A673 (cell line): ENCODE results near the gene SERHL2.

Source experiments
- EZH2 ChIP-seq: fragments of 200-600 bp; sonication (generic); IDR thresholded peaks from 2 replicates; pipeline ENCODE4 v1.6.1; 2017; ENCODE audit warnings: borderline replicate concordance, low read depth, mild to moderate bottlenecking, mixed read lengths, antibody characterized with exemption, low read length; ENCODE audit not compliant: poor library complexity, severe bottlenecking
- TF ChIP-seq, protein P1 (sequence below): fragments of 300-800, 200-600 bp; sonication (generic); conservative IDR thresholded peaks from 2 replicates; pipeline ENCODE4 v1.5.1; 2017; ENCODE audit warnings: low read depth, mild to moderate bottlenecking, antibody characterized with exemption, low read length, moderate library complexity, mixed read lengths

DNA sequence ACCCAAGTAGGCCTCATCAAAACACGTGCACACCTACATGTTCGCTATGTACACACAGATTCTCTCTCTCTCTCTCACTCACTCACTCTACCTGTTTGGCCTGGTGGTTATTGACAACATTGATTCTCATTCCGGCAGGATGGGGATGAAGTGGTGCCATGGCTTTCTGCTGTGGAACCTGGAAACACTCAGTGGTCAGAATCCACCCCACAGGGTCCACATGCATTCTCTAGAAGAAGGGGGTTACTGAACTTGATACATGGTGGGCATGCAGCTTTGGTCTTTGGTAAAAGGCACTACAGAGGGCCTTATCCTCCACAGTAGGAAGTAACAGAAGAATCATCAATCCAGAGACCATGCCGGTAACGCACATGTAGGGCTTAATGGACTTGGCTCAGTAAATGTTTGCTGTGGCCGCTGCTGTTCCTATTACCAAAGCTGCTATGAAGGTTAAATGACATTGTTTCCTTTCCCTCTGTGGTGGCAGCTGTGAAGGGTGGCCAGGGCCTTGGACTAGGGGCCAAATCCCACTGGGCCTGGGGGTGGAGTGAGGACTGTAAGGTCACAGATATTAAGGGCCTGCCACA, 48.2 kb downstream of the SERHL2 start:
- TF ChIP-seq, protein P1, sequence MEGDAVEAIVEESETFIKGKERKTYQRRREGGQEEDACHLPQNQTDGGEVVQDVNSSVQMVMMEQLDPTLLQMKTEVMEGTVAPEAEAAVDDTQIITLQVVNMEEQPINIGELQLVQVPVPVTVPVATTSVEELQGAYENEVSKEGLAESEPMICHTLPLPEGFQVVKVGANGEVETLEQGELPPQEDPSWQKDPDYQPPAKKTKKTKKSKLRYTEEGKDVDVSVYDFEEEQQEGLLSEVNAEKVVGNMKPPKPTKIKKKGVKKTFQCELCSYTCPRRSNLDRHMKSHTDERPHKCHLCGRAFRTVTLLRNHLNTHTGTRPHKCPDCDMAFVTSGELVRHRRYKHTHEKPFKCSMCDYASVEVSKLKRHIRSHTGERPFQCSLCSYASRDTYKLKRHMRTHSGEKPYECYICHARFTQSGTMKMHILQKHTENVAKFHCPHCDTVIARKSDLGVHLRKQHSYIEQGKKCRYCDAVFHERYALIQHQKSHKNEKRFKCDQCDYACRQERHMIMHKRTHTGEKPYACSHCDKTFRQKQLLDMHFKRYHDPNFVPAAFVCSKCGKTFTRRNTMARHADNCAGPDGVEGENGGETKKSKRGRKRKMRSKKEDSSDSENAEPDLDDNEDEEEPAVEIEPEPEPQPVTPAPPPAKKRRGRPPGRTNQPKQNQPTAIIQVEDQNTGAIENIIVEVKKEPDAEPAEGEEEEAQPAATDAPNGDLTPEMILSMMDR = no peak
- no peak for TF ChIP-seq EZH2
